AG09309 (cell line): Measurements from ENCODE around the gene SLC1A7.

Source experiments
- DNase-seq: peaks from one replicate; pipeline ENCODE4 v3.0.0-alpha.2; 2010; ENCODE audit warnings: low read depth
- H3K4me3 ChIP-seq: 2 replicates; pipeline ENCODE4 v1.5.1; 2011; ENCODE audit warnings: mild to moderate bottlenecking, low read depth, low read length, moderate library complexity; ENCODE audit not compliant: control insufficient read depth
- CTCF ChIP-seq: IDR thresholded peaks from 2 replicates; pipeline ENCODE4 v1.5.1; 2011; ENCODE audit warnings: mild to moderate bottlenecking, low read depth, low read length, inconsistent platforms; ENCODE audit not compliant: insufficient read depth, control insufficient read depth; ENCODE audit errors: missing control alignments

Gene SLC1A7

GRCh38 chr1:53162621-53163020 is 20.2 kb upstream of the SLC1A7 start:
- no peak for DNase-seq
- H3K4me3 ChIP-seq: no peak overlapping the region
- TF ChIP-seq CTCF: no peak

- no peak for TF ChIP-seq CTCF
- no peak overlapping the region for H3K4me3 ChIP-seq
- DNase-seq: no peak
These were observed 18.5 kb upstream of the SLC1A7 start for GRCh38 chr1:53160924-53161378.

- no peak for TF ChIP-seq CTCF
- no peak overlapping the region for H3K4me3 ChIP-seq
- DNase-seq: no peak
These were observed 16.5 kb upstream of the SLC1A7 start for GRCh38 chr1:53158900-53159299.

- DNase-seq: no peak
- no peak overlapping the region for H3K4me3 ChIP-seq
- TF ChIP-seq CTCF: no peak
These were observed 14.3 kb upstream of the SLC1A7 start for GRCh38 chr1:53156783-53157182.

GRCh38 chr1:53155945-53156344 is 13.5 kb upstream of the SLC1A7 start:
- no peak for DNase-seq
- TF ChIP-seq CTCF: no peak
- H3K4me3 ChIP-seq: no peak overlapping the region

- H3K4me3 ChIP-seq: no peak overlapping the region
These were observed 13.1 kb upstream of the SLC1A7 start for GRCh38 chr1:53155534-53155933.

More at GRCh38 chr1:53155534-53155933, 13.1 kb upstream of the SLC1A7 start:
- no peak for TF ChIP-seq CTCF
- no peak for DNase-seq
